Mammary epithelial cell (primary cell): ENCODE measurements around the gene NOTO.

Experiments used
- EZH2 ChIP-seq: IDR thresholded peaks from 2 replicates; pipeline ENCODE4 v1.6.1; 2012; ENCODE audit warnings: low read length, inconsistent platforms, borderline replicate concordance
- TF ChIP-seq, protein P1 (sequence below), 2 donors: IDR thresholded peaks in 1 of 2; conservative IDR thresholded peaks in 1 of 2; 2 replicates each; pipeline ENCODE4 v1.5.1; 2011 to 2012; ENCODE audit warnings: inconsistent platforms in 2 of 2, low read length in 2 of 2, mild to moderate bottlenecking in 2 of 2, control low read depth in 1 of 2, low read depth in 1 of 2; ENCODE audit not compliant: insufficient read depth in 1 of 2; ENCODE audit errors: extremely low read depth in 1 of 2

DNA sequence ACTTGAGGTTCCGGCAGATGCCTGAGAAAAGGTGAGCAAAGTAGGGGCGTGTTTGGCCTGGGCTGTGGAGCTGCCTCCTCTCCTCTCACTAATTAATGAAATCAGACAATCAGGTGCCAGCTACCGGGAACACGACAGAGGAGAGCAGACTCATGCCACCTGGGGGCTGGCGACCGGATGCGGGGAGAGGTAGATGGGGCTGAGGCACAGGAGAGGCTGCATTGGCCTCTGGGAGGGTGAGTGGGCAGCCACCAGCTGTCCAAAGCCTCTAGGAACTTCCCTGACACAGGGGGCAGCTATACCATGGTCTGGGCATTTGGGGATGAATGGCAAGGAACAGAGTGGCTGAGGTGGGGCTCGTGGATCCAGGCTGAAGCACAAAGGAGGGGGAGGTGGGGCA lies 56.9 kb downstream of the NOTO start:
- TF ChIP-seq, protein P1, sequence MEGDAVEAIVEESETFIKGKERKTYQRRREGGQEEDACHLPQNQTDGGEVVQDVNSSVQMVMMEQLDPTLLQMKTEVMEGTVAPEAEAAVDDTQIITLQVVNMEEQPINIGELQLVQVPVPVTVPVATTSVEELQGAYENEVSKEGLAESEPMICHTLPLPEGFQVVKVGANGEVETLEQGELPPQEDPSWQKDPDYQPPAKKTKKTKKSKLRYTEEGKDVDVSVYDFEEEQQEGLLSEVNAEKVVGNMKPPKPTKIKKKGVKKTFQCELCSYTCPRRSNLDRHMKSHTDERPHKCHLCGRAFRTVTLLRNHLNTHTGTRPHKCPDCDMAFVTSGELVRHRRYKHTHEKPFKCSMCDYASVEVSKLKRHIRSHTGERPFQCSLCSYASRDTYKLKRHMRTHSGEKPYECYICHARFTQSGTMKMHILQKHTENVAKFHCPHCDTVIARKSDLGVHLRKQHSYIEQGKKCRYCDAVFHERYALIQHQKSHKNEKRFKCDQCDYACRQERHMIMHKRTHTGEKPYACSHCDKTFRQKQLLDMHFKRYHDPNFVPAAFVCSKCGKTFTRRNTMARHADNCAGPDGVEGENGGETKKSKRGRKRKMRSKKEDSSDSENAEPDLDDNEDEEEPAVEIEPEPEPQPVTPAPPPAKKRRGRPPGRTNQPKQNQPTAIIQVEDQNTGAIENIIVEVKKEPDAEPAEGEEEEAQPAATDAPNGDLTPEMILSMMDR (conservative IDR thresholded peaks at IDR 0.05 in 1 of 2, IDR thresholded peaks at IDR 0.05 in 1 of 2; ENCODE audit: extremely low read depth in 1 of 2, insufficient read depth in 1 of 2, low read depth in 1 of 2, low read length in 2 of 2), result no peak
- no peak for TF ChIP-seq EZH2
